IMR-90 (cell line): ENCODE measurements around the gene KCTD3. TPM values are rescaled to one million over a fixed set of nuclear protein-coding genes. Genes with fewer than 3 reads are reported as not detected.

Experiments
- ATAC-seq: fragments of 200-7000 bp; cut with Tn5 transposase; 2 replicates; pipeline ENCODE4 v1.9.1; 2020; ENCODE audit warnings: low read depth, mild to moderate bottlenecking, moderate library complexity
- BruUV-seq: library from RNA; stranded (reverse); fragments of 400-500 nt; replicated peaks from 2 replicates; lab custom pipeline; 2021; lab: Mats Ljungman, UMichigan
- CTCF ChIA-PET: fragments of 300-600 bp; formaldehyde crosslinking; extraction: SDS; loops from one replicate; lab custom pipeline; 2021; ENCODE audit warnings: antibody characterized with exemption; lab: Yijun Ruan, JAX
- POLR2A ChIA-PET: fragments of 300-600 bp; sonication (Branson Sonifier 250); formaldehyde crosslinking; loops from one replicate; lab custom pipeline; 2022; ENCODE audit warnings: antibody characterized with exemption; ENCODE audit not compliant: unreplicated experiment; lab: Charles Lee
- DNase-seq: peaks from one replicate; pipeline ENCODE4 v3.0.0; 2013
- H2AFZ ChIP-seq: replicated peaks from 2 replicates; pipeline ENCODE3; 2013; ENCODE audit warnings: low read length, mild to moderate bottlenecking; ENCODE audit not compliant: poor library complexity
- H2AK5ac ChIP-seq: 2 replicates; pipeline ENCODE4 v1.6.1; 2013; ENCODE audit warnings: low read depth, low read length, inconsistent platforms
- H2AK9ac ChIP-seq: replicated peaks from 2 replicates; pipeline ENCODE3; 2013; ENCODE audit warnings: mild to moderate bottlenecking, low read depth, low read length, moderate library complexity; ENCODE audit not compliant: poor library complexity
- H2BK120ac ChIP-seq: 2 replicates; pipeline ENCODE4 v1.6.1; 2013; ENCODE audit warnings: low read depth, low read length, inconsistent platforms
- H2BK15ac ChIP-seq: 3 replicates; pipeline ENCODE4 v1.6.1; 2013; ENCODE audit warnings: low read depth, low read length, inconsistent platforms
- H2BK20ac ChIP-seq: 2 replicates; pipeline ENCODE4 v1.6.1; 2013; ENCODE audit warnings: low read depth, mild to moderate bottlenecking, inconsistent platforms, low read length, moderate library complexity
- H2BK5ac ChIP-seq: 2 replicates; pipeline ENCODE4 v1.6.1; 2013; ENCODE audit warnings: mild to moderate bottlenecking, low read depth, low read length, inconsistent platforms; ENCODE audit not compliant: poor library complexity, severe bottlenecking
- H3K14ac ChIP-seq: replicated peaks from 2 replicates; pipeline ENCODE4 v1.6.1; 2013; ENCODE audit warnings: low read depth, low read length, inconsistent platforms
- H3K18ac ChIP-seq: 2 replicates; pipeline ENCODE4 v1.6.1; 2013; ENCODE audit warnings: low read depth, low read length, control low read depth
- H3K23ac ChIP-seq: 2 replicates; pipeline ENCODE4 v1.6.1; 2013; ENCODE audit warnings: low read depth, low read length, inconsistent platforms
- H3K27ac ChIP-seq: 2 replicates; pipeline ENCODE4 v1.5.1; 2013; ENCODE audit warnings: mild to moderate bottlenecking, control low read depth, low read length; ENCODE audit not compliant: insufficient read depth
- H3K27me3 ChIP-seq: 2 replicates; pipeline ENCODE4 v1.6.1; 2013; ENCODE audit warnings: low read length; ENCODE audit not compliant: control insufficient read depth, insufficient read depth
- H3K36me3 ChIP-seq: 2 replicates; pipeline ENCODE4 v1.6.1; 2013; ENCODE audit warnings: low read length, mixed read lengths; ENCODE audit not compliant: control insufficient read depth, insufficient read depth
- H3K4ac ChIP-seq: 2 replicates; pipeline ENCODE4 v1.6.1; 2013; ENCODE audit warnings: low read depth, low read length, inconsistent platforms
- H3K4me1 ChIP-seq: 2 replicates; pipeline ENCODE4 v1.6.1; 2013; ENCODE audit warnings: low read length, mixed read lengths; ENCODE audit not compliant: control insufficient read depth, insufficient read depth
- H3K4me2 ChIP-seq: 2 replicates; pipeline ENCODE4 v1.6.1; 2013; ENCODE audit warnings: low read depth, mild to moderate bottlenecking, control low read depth, low read length, moderate library complexity
- H3K4me3 ChIP-seq: 2 replicates; pipeline ENCODE4 v1.5.1; 2013; ENCODE audit warnings: low read depth, mild to moderate bottlenecking, control low read depth, low read length, moderate library complexity; ENCODE audit not compliant: insufficient read depth
- H3K56ac ChIP-seq: 2 replicates; pipeline ENCODE4 v1.6.1; 2013; ENCODE audit warnings: low read length, inconsistent platforms; ENCODE audit not compliant: insufficient read depth; ENCODE audit errors: extremely low read depth
- H3K79me1 ChIP-seq, 2 experiments: 2 replicates each; pipeline ENCODE4 v1.6.1; 2013; ENCODE audit warnings: low read length in 2 of 2, inconsistent platforms in 1 of 2, low read depth in 1 of 2
- H3K9ac ChIP-seq: 2 replicates; pipeline ENCODE4 v1.6.1; 2013; ENCODE audit warnings: low read depth, low read length, control low read depth
- H3K9me1 ChIP-seq: 2 replicates; pipeline ENCODE4 v1.6.1; 2013; ENCODE audit warnings: low read length, inconsistent platforms; ENCODE audit not compliant: insufficient read depth
- H3K9me3 ChIP-seq: 2 replicates; pipeline ENCODE4 v1.6.1; 2013; ENCODE audit warnings: low read length; ENCODE audit not compliant: control insufficient read depth, insufficient read depth
- H4K20me1 ChIP-seq: 2 replicates; pipeline ENCODE4 v1.6.1; 2013; ENCODE audit warnings: low read length, inconsistent platforms; ENCODE audit not compliant: insufficient read depth
- H4K5ac ChIP-seq: 2 replicates; pipeline ENCODE4 v1.6.1; 2013; ENCODE audit warnings: mild to moderate bottlenecking, low read depth, low read length, control low read depth
- H4K8ac ChIP-seq, 2 experiments: 2 replicates each; pipeline ENCODE4 v1.6.1; 2013; ENCODE audit warnings: low read depth in 2 of 2, low read length in 2 of 2, control low read depth in 1 of 2, inconsistent platforms in 1 of 2
- H4K91ac ChIP-seq: 2 replicates; pipeline ENCODE4 v1.6.1; 2013; ENCODE audit warnings: low read depth, low read length, inconsistent platforms; ENCODE audit not compliant: insufficient read depth
- BHLHE40 ChIP-seq: fragments of 150-350 bp; IDR thresholded peaks from 2 replicates; pipeline ENCODE4 v1.6.1; 2016; ENCODE audit warnings: mild to moderate bottlenecking, low read depth, low read length
- CEBPB ChIP-seq: IDR thresholded peaks from 2 replicates; pipeline ENCODE4 v1.6.1; 2012; ENCODE audit warnings: low read depth, low read length, improper control_type of control experiment
- CHD1 ChIP-seq: IDR thresholded peaks from 2 replicates; pipeline ENCODE4 v1.6.1; 2012; ENCODE audit warnings: low read depth, low read length, improper control_type of control experiment
- CTCF ChIP-seq: conservative IDR thresholded peaks from 2 replicates; pipeline ENCODE4 v1.5.1; 2012; ENCODE audit warnings: mild to moderate bottlenecking, low read depth, low read length, improper control_type of control experiment
- ELK1 ChIP-seq: fragments of 150-350 bp; IDR thresholded peaks from 2 replicates; pipeline ENCODE4 v1.6.1; 2016; ENCODE audit warnings: low read depth, mild to moderate bottlenecking, low read length, moderate library complexity, borderline replicate concordance
- FOS ChIP-seq: fragments of 150-350 bp; IDR thresholded peaks from 2 replicates; pipeline ENCODE4 v1.6.1; 2016; ENCODE audit warnings: low read depth, low read length
- MAFK ChIP-seq: IDR thresholded peaks from 2 replicates; pipeline ENCODE4 v1.6.1; 2012; ENCODE audit warnings: low read depth, low read length, improper control_type of control experiment
- MAZ ChIP-seq: IDR thresholded peaks from 2 replicates; pipeline ENCODE4 v1.6.1; 2012; ENCODE audit warnings: low read depth, mild to moderate bottlenecking, low read length, improper control_type of control experiment, moderate library complexity, borderline replicate concordance
- MXI1 ChIP-seq: IDR thresholded peaks from 2 replicates; pipeline ENCODE4 v1.6.1; 2012; ENCODE audit warnings: low read depth, mild to moderate bottlenecking, low read length, moderate library complexity, borderline replicate concordance
- NFE2L2 ChIP-seq: fragments of 150-350 bp; IDR thresholded peaks from 2 replicates; pipeline ENCODE4 v1.6.1; 2016; ENCODE audit warnings: low read depth, mild to moderate bottlenecking, low read length
- POLR2A ChIP-seq: IDR thresholded peaks from 2 replicates; pipeline ENCODE4 v1.6.1; 2012; ENCODE audit warnings: mild to moderate bottlenecking, low read depth, low read length
- RAD21 ChIP-seq: IDR thresholded peaks from 2 replicates; pipeline ENCODE4 v1.6.1; 2012; ENCODE audit warnings: low read length, improper control_type of control experiment
- RCOR1 ChIP-seq: IDR thresholded peaks from 2 replicates; pipeline ENCODE4 v1.6.1; 2012; ENCODE audit warnings: mild to moderate bottlenecking, low read length, improper control_type of control experiment; ENCODE audit not compliant: insufficient replicate concordance
- RFX5 ChIP-seq: IDR thresholded peaks from 2 replicates; pipeline ENCODE4 v1.8.0; 2012; ENCODE audit warnings: low read depth, mild to moderate bottlenecking, low read length, moderate library complexity
- SMC3 ChIP-seq: fragments of 150-350 bp; IDR thresholded peaks from 2 replicates; pipeline ENCODE4 v1.6.1; 2016; ENCODE audit warnings: low read depth, mild to moderate bottlenecking, antibody characterized with exemption, low read length, moderate library complexity
- USF2 ChIP-seq: fragments of 150-350 bp; IDR thresholded peaks from 2 replicates; pipeline ENCODE4 v1.6.1; 2017; ENCODE audit warnings: mild to moderate bottlenecking, antibody characterized with exemption, low read length, low read depth
- dilution Hi-C: fragments of 300-500 bp; cut with HindIII; formaldehyde crosslinking; loops from one replicate; pipeline ENCODE4 v1.14.3; 2018; ENCODE audit warnings: low sequenced_read_pairs; ENCODE audit not compliant: unreplicated experiment
- in situ Hi-C: fragments of 300-500 bp; cut with MboI; formaldehyde crosslinking; loops from 3 replicates; pipeline ENCODE4 v1.14.3; 2019; ENCODE audit warnings: low sequenced_read_pairs, inconsistent platforms, mixed read lengths
- intact Hi-C: fragments of 100-400 bp; cut with micrococcal nuclease; formaldehyde crosslinking; loops from 2 replicates; pipeline ENCODE4 v1.10.0; 2022
- polyA plus RNA-seq, 3 experiments: library from polyadenylated mRNA; depleted of rRNA; stranded (reverse); fragments of >200 nt; gene quantifications; 2 replicates each; pipeline ENCODE4 v1.2.3, GENCODE V29; 2012; ENCODE audit warnings: low replicate concordance in 1 of 3
- total RNA-seq: library from RNA; depleted of rRNA; stranded (reverse); fragments of >200 nt; gene quantifications from 2 replicates; pipeline ENCODE4 v1.2.3, GENCODE V29; 2012

Gene KCTD3
- total and polyA plus RNA-seq, 2 of the 4 experiments (the other 2 are of a cell fraction), result 43.6 to 49.5 TPM

- Histone ChIP-seq H3K9ac (no peak overlapping the region), H2AFZ (no peak overlapping the region), H3K4me1 (no peaks in the 10 kb centered on the region; the same call in 1 of the 2 replicates), H3K4me3 (no peak overlapping the region), H3K9me1 (no peaks in the 10 kb centered on the region), H3K14ac (no peak overlapping the region), H4K91ac (no peak overlapping the region), H4K8ac (no peak overlapping the region), H2AK9ac (no peak overlapping the region), H2BK15ac (no peak overlapping the region), H3K27ac (no peak overlapping the region), H3K18ac (no peak overlapping the region), H3K56ac (no peak overlapping the region), H3K4ac (no peak overlapping the region), H3K79me1 (no peaks in the 10 kb centered on the region), H4K5ac (no peak overlapping the region), H4K20me1 (no peaks in the 10 kb centered on the region), H3K4me2 (no peak overlapping the region), H3K9me3 (no peaks in the 10 kb centered on the region), H2BK20ac (no peak overlapping the region), H3K27me3 (no peaks in the 10 kb centered on the region), H3K36me3 (no peaks in the 10 kb centered on the region), H2BK120ac (no peak overlapping the region), H3K23ac (no peak overlapping the region), H2AK5ac (no peak overlapping the region), H2BK5ac (no peak overlapping the region)
- POLR2A ChIA-PET, result no interaction called here
- in situ Hi-C loops (loop anchor here (25.0 kb wide), 1 partner anchor 1308 kb away; no protein-coding TSS in a partner anchor), intact Hi-C loops (no loop called here), dilution Hi-C loops (loop anchor here (25.0 kb wide), 1 partner anchor 883 kb away; no protein-coding TSS in a partner anchor)
- ATAC-seq (no peak), DNase-seq (no peak)
- CTCF ChIA-PET, result no interaction called here
- TF ChIP-seq RCOR1 (no peak), ELK1 (no peak), MAZ (no peak), MXI1 (no peak), MAFK (no peak), USF2 (no peak), NFE2L2 (no peak), CTCF (no peak), CHD1 (no peak), CEBPB (no peak), BHLHE40 (no peak), RAD21 (no peak), RFX5 (no peak), SMC3 (no peak), FOS (no peak), POLR2A (no peak)
- BruUV-seq, result no TSS peak
These were observed 22.0 kb upstream of the KCTD3 start for GRCh38 chr1:215545096-215545495.
